Measurements from ENCODE around the gene EXO5. TPM values are rescaled to one million over a fixed set of nuclear protein-coding genes. Genes with fewer than 3 reads are reported as not detected.
"Not testable (repeated sequence)": the region's sequence is repeated elsewhere in the genome, so short reads cannot be mapped to it uniquely, and the experiment has no call there.

EXO5 gene
- total and polyA plus RNA-seq, 3 donors from 2014 or later = 8.4 to 10.9 (median 9.4) TPM

DNA sequence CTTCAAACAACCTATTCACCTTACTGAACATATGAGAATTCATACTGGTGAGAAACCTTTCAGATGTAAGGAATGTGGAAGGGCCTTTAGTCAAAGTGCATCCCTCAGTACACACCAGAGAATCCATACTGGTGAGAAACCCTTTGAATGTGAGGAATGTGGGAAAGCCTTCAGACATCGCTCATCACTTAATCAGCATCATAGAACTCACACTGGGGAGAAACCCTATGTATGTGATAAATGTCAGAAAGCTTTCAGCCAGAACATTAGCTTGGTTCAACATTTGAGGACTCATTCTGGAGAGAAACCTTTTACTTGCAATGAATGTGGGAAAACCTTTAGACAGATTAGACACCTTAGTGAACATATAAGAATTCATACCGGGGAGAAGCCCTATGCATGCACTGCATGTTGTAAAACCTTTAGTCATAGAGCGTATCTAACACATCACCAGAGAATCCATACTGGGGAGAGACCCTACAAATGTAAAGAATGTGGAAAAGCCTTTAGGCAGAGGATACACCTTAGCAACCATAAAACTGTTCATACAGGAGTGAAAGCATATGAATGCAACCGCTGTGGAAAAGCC lies 13.2 kb upstream of the EXO5 start:
- H3K4me1 ChIP-seq = no peaks in the 10 kb centered on the region
- TF ChIP-seq, protein P1, sequence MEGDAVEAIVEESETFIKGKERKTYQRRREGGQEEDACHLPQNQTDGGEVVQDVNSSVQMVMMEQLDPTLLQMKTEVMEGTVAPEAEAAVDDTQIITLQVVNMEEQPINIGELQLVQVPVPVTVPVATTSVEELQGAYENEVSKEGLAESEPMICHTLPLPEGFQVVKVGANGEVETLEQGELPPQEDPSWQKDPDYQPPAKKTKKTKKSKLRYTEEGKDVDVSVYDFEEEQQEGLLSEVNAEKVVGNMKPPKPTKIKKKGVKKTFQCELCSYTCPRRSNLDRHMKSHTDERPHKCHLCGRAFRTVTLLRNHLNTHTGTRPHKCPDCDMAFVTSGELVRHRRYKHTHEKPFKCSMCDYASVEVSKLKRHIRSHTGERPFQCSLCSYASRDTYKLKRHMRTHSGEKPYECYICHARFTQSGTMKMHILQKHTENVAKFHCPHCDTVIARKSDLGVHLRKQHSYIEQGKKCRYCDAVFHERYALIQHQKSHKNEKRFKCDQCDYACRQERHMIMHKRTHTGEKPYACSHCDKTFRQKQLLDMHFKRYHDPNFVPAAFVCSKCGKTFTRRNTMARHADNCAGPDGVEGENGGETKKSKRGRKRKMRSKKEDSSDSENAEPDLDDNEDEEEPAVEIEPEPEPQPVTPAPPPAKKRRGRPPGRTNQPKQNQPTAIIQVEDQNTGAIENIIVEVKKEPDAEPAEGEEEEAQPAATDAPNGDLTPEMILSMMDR (IDR thresholded peaks at IDR 0.05) = no peak
- no peaks in the 10 kb centered on the region for H3K36me3 ChIP-seq (ENCODE audit: low read depth, missing control alignments)
- DNase-seq = no peak
- H3K27ac ChIP-seq = no peak overlapping the region
- 94 to 97% methylated on average over 4 of the region's 4 CpGs for WGBS, 2 donors
- no peak overlapping the region for H3K4me3 ChIP-seq
- no peaks in the 10 kb centered on the region for H3K27me3 ChIP-seq
- no peaks in the 10 kb centered on the region for H3K9me3 ChIP-seq
- intact Hi-C loops (cut with DNase I; ENCODE audit: low total_unique reads) = no loop called here

DNA sequence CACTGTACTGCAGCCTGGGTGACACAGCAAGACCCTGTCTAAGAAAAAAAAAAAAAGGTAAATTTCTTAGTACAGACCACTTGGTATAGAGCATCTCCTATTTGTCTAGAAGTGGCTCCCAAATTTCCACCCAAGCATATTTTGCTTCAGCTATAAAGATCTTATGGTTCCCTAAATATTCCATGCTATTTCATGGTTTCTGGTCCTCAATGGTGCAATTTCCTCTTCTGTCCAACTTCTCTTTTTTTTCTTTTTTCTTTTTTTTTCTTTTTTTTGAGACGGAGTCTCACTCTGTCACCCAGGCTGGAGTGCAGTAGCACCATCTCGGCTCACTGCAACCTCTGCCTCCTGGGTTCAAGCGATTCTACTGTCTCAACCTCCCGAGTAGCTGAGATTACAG lies 5.9 kb upstream of the EXO5 start:
- H3K9me3 ChIP-seq; H3K4me3 ChIP-seq; H3K36me3 ChIP-seq (ENCODE audit: low read depth, missing control alignments); H3K27me3 ChIP-seq; H3K27ac ChIP-seq; H3K4me1 ChIP-seq; intact Hi-C loops (cut with DNase I; ENCODE audit: low total_unique reads); DNase-seq: not testable (repeated sequence)
- 88 to 98% methylated on average over 4 of the region's 4 CpGs for WGBS, 2 donors

DNA sequence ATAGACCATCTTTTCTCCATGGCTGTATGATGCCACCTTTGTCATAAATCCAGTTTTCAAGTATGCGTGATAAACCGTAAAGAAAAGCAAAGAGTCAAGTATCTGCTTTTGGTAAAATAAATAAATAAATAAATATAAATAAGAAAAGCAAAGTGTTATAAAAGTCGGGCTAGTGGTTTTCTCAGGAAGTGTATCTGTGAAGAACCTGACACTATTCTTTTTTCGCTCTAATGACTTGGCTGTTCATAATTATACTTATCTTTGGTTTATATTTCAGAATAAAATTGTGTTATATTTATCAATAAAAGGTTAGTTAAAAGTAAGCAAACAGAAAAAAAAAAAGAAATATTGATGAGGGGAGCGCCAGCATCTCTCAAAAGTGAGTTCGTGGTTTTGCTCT lies 594 bp upstream of the EXO5 start:
- Histone ChIP-seq H3K4me3 (peak overlapping the region; percentile 65 to 94), H3K9me3 (no peaks in the 10 kb centered on the region), H3K27ac (peak overlapping the region in 1 of 2 donors; percentile 76), H3K27me3 (no peaks in the 10 kb centered on the region), H3K36me3 (ENCODE audit: low read depth, missing control alignments) (no peaks in the 10 kb centered on the region), H3K4me1 (no peaks in the 10 kb centered on the region)
- intact Hi-C loops (cut with DNase I; ENCODE audit: low total_unique reads) = no loop called here
- 44 to 49% methylated on average over 6 of the region's 6 CpGs for WGBS, 2 donors
- DNase-seq = no peak
- TF ChIP-seq POLR2A (IDR thresholded peaks at IDR 0.05) = no peak
- TF ChIP-seq, protein P1 (IDR thresholded peaks at IDR 0.05) = no peak

DNA sequence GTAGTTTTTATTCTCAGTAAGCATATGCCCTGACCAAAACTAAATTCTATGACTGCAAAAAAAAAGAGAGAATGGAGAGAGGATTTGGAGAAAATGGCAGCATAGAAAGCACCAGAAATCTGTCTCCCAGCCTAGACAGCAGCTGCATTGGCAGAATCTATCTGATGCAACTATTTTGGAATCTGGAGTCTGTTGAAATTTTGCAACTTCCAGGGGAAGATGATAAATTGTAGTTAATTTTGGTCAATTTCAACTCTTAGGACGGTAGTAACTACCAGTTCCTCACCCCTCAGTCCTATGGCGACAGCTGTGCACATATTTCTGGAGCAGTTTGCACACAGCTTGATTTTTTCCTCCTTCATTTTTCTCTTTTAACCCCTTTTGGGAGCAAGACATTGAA lies 10.9 kb downstream of the EXO5 start:
- DNase-seq = no peak
- TF ChIP-seq, protein P1 (IDR thresholded peaks at IDR 0.05) = no peak
- no peak for TF ChIP-seq POLR2A (IDR thresholded peaks at IDR 0.05)
- H3K4me3 ChIP-seq = no peak overlapping the region
- no peaks in the 10 kb centered on the region for H3K4me1 ChIP-seq
- no peak overlapping the region for H3K27ac ChIP-seq
- no peaks in the 10 kb centered on the region for H3K9me3 ChIP-seq
- WGBS, 2 donors = 77% methylated on average over 2 of the region's 2 CpGs
- H3K36me3 ChIP-seq (ENCODE audit: low read depth, missing control alignments) = no peaks in the 10 kb centered on the region
- H3K27me3 ChIP-seq = no peaks in the 10 kb centered on the region
- intact Hi-C loops (cut with DNase I; ENCODE audit: low total_unique reads) = no loop called here

DNA sequence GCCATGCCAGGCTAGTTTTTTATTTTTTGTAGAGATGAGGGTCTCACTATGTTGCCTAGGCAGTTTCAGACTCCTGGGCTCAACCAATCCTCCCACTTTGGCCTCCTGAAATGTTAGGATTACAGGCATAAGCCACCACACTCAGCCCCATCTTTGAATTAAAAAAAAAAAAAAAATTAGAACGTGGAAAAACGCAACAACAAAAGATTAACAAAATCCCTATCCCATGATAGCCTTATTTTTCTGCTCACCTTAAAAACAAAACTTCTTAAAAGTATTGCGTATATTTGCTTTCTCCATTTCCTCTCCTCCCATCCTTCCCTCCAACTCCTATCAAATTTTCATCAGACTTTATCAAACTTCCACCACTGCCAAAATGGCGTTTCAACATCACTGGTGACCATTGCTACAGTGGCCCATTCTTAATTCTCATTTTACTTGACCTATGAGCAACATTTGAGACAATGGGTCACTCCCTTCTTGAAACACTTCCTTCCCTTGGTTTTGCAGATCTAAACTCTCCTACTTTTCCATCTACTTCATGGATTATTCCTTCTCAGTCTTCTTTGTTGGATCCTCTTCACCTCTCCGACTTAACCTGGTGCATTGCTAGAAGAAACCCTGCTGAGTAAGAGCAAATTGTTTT lies 22.3 kb downstream of the EXO5 start:
- no peak for TF ChIP-seq POLR2A (IDR thresholded peaks at IDR 0.05)
- TF ChIP-seq, protein P1 (IDR thresholded peaks at IDR 0.05) = no peak
- WGBS, 2 donors = 9 to 18% methylated on average over 5 of the region's 5 CpGs
- DNase-seq = no peak

More for the DNA sequence above, 22.3 kb downstream of the EXO5 start:
- no peaks in the 10 kb centered on the region for H3K9me3 ChIP-seq
- no peaks in the 10 kb centered on the region for H3K4me1 ChIP-seq
- peak overlapping the region; percentile 55 to 70 for H3K4me3 ChIP-seq
- no peaks in the 10 kb centered on the region for H3K27me3 ChIP-seq
- intact Hi-C loops (cut with DNase I; ENCODE audit: low total_unique reads) = no loop called here
- H3K36me3 ChIP-seq (ENCODE audit: low read depth, missing control alignments) = no peaks in the 10 kb centered on the region
- peak overlapping the region; percentile 76 to 83 for H3K27ac ChIP-seq

Measured in testis (tissue), 3 donors.